ENCODE data around the gene ASCC2.

- TF ChIP-seq FOXK2 (IDR thresholded peaks at IDR 0.05) (no peak), FOXM1 (IDR thresholded peaks at IDR 0.05; ENCODE audit: borderline replicate concordance) (no peak), ELF4 (IDR thresholded peaks at IDR 0.05) (no peak), SUZ12 (IDR thresholded peaks at IDR 0.05) (no peak), BHLHE40 (IDR thresholded peaks at IDR 0.05; ENCODE audit: borderline replicate concordance) (no peak), ZNF384 (IDR thresholded peaks at IDR 0.05) (no peak), TARDBP (IDR thresholded peaks at IDR 0.05) (no peak), NFRKB (IDR thresholded peaks at IDR 0.05) (no peak), PKNOX1 (IDR thresholded peaks at IDR 0.05) (no peak), L3MBTL2 (conservative IDR thresholded peaks at IDR 0.05) (no peak), FOXA1 (IDR thresholded peaks at IDR 0.05) (no peak), SP1 (IDR thresholded peaks at IDR 0.05) (no peak), ARNT (IDR thresholded peaks at IDR 0.05) (no peak), HDGF (IDR thresholded peaks at IDR 0.05; ENCODE audit: borderline replicate concordance) (no peak)
These were observed 17.6 kb upstream of the ASCC2 start for GRCh38 chr22:29855611-29856181.

Data from HEK293T (cell line).